SU-DHL-6 (cell line): ENCODE results near the gene HTR2B.

Experiments
- H2AFZ ChIP-seq: fragments of 200-600 bp; sonication (generic); 2 replicates; pipeline ENCODE4 v1.6.1; 2014; ENCODE audit warnings: low read depth, mild to moderate bottlenecking, moderate library complexity, mixed read lengths, antibody characterized with exemption, low read length; ENCODE audit not compliant: severe bottlenecking
- H3F3A ChIP-seq: fragments of 200-600 bp; shearing (Covaris generic); 2 replicates; pipeline ENCODE4 v1.6.0; 2016; ENCODE audit warnings: antibody characterized with exemption, mild to moderate bottlenecking; ENCODE audit not compliant: insufficient read depth
- H3K27ac ChIP-seq: fragments of 200-600 bp; sonication (generic); 2 replicates; pipeline ENCODE4 v1.5.1; 2016; ENCODE audit warnings: low read depth, mild to moderate bottlenecking, low read length, moderate library complexity, mixed read lengths
- H3K27me3 ChIP-seq: fragments of 200-600 bp; sonication (generic), shearing (Covaris generic); 2 replicates; pipeline ENCODE4 v1.6.0; 2014; ENCODE audit warnings: mild to moderate bottlenecking, low read length
- H3K36me3 ChIP-seq: fragments of 200-600 bp; sonication (generic); 2 replicates; pipeline ENCODE4 v1.6.1; 2014; ENCODE audit warnings: mild to moderate bottlenecking, low read length, mixed read lengths
- H3K4me2 ChIP-seq: fragments of 300-600, 200-600 bp; shearing (Covaris generic), sonication (generic); 2 replicates; pipeline ENCODE4 v1.6.0; 2014; ENCODE audit warnings: low read length, low read depth, mild to moderate bottlenecking; ENCODE audit not compliant: poor library complexity, severe bottlenecking
- H3K4me3 ChIP-seq: fragments of 200-600 bp; sonication (generic); 2 replicates; pipeline ENCODE4 v1.5.1; 2014; ENCODE audit warnings: antibody characterized with exemption, low read length, mild to moderate bottlenecking, mixed read lengths; ENCODE audit not compliant: insufficient read depth, poor library complexity, severe bottlenecking
- H3K79me2 ChIP-seq: fragments of 200-600 bp; sonication (generic); 2 replicates; pipeline ENCODE4 v1.6.1; 2014; ENCODE audit warnings: mild to moderate bottlenecking, low read length, moderate library complexity; ENCODE audit not compliant: insufficient read depth
- H3K9ac ChIP-seq: fragments of 200-600 bp; sonication (generic); 2 replicates; pipeline ENCODE4 v1.7.0; 2014; ENCODE audit warnings: mild to moderate bottlenecking, low read length
- H3K9me2 ChIP-seq: fragments of 200-600 bp; sonication (generic); replicated peaks from 2 replicates; pipeline ENCODE4 v1.6.1; 2014; ENCODE audit warnings: low read length; ENCODE audit not compliant: insufficient read depth
- H3K9me3 ChIP-seq: fragments of 200-600 bp; sonication (generic); 2 replicates; pipeline ENCODE4 v1.6.1; 2014; ENCODE audit warnings: low read length, mixed read lengths; ENCODE audit not compliant: insufficient read depth
- H4K20me1 ChIP-seq: fragments of 200-600 bp; sonication (generic); 2 replicates; pipeline ENCODE4 v1.6.1; 2014; ENCODE audit warnings: low read depth, mild to moderate bottlenecking, antibody characterized with exemption, low read length, moderate library complexity, mixed read lengths
- EZH2phosphoT487 ChIP-seq: fragments of 200-600 bp; sonication (generic), shearing (Covaris generic); conservative IDR thresholded peaks from 2 replicates; pipeline ENCODE4 v1.6.1; 2018; ENCODE audit warnings: mild to moderate bottlenecking, antibody characterized with exemption, low read length, moderate library complexity, mixed read lengths
- TF ChIP-seq, protein P1 (sequence below): fragments of 200-600 bp; sonication (generic); IDR thresholded peaks from one replicate; pipeline ENCODE4 v1.5.1; 2017; ENCODE audit warnings: antibody characterized with exemption, mild to moderate bottlenecking, low read length, moderate library complexity; ENCODE audit not compliant: insufficient read depth, poor library complexity, severe bottlenecking

The HTR2B gene

DNA sequence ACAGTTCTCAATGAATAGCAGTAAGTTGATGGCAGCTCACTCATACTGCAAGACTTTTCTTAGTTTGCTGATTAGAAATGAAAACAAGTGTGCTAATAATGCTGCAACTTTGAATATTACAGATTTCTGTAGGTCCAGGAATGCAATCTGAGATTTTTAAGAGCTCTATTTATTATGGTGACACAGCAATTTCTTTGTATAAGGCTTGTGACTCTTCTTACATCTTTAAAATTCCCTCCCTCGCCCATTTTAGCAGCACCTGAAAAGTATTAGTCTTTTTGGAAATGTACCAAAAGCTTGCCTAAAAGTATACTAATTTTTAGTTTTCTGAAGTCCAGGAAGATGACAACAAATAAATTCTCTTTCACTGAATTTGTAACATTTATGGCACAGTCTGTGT, 4.4 kb upstream of the HTR2B start:
- Histone ChIP-seq H3K9ac (no peak overlapping the region), H3K4me3 (no peak overlapping the region), H3K27me3 (no peaks in the 10 kb centered on the region), H3K36me3 (no peaks in the 10 kb centered on the region), H3K4me2 (no peak overlapping the region), H3F3A (peaks cover 4% of the 10 kb centered on the region; the same call in 1 of the 2 replicates), H3K79me2 (0 out of 2 replicates have a peak, but pooled peaks cover 3% of the 10 kb centered on the region), H3K27ac (no peak overlapping the region), H3K9me3 (no peaks in the 10 kb centered on the region), H4K20me1 (no peaks in the 10 kb centered on the region), H3K9me2 (no peaks in the 10 kb centered on the region), H2AFZ (no peak overlapping the region)
- TF ChIP-seq, protein P1, sequence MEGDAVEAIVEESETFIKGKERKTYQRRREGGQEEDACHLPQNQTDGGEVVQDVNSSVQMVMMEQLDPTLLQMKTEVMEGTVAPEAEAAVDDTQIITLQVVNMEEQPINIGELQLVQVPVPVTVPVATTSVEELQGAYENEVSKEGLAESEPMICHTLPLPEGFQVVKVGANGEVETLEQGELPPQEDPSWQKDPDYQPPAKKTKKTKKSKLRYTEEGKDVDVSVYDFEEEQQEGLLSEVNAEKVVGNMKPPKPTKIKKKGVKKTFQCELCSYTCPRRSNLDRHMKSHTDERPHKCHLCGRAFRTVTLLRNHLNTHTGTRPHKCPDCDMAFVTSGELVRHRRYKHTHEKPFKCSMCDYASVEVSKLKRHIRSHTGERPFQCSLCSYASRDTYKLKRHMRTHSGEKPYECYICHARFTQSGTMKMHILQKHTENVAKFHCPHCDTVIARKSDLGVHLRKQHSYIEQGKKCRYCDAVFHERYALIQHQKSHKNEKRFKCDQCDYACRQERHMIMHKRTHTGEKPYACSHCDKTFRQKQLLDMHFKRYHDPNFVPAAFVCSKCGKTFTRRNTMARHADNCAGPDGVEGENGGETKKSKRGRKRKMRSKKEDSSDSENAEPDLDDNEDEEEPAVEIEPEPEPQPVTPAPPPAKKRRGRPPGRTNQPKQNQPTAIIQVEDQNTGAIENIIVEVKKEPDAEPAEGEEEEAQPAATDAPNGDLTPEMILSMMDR, result no peak
- no peak for TF ChIP-seq EZH2phosphoT487

DNA sequence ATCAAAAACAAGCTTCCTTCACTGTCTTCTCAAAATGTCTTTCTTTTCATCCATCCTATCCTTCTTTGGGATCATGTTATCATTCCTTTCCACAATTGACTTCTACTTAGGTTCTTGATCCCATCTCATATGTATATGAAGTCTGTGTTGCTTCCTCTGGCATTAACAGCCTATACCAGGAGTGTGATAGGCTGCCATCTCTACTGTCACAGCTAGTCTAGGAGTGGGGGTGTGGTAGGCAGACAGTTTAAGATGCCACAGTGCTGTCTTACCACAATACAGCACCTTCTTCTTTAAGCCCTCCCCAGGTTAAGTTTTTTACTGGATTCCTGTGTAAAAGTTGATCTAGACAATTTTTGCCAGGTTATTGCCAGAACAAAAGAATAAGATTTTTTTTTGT, 3.7 kb upstream of the HTR2B start:
- Histone ChIP-seq H3F3A (peaks cover 3% of the 10 kb centered on the region; the same call in 1 of the 2 replicates), H2AFZ (no peak overlapping the region), H3K9ac (no peak overlapping the region), H3K27ac (no peak overlapping the region), H3K4me2 (no peak overlapping the region), H3K27me3 (no peaks in the 10 kb centered on the region), H3K9me3 (no peaks in the 10 kb centered on the region), H3K4me3 (no peak overlapping the region), H3K36me3 (no peaks in the 10 kb centered on the region), H3K79me2 (no peaks in the 10 kb centered on the region), H4K20me1 (no peaks in the 10 kb centered on the region), H3K9me2 (no peaks in the 10 kb centered on the region)
- TF ChIP-seq EZH2phosphoT487, result no peak
- TF ChIP-seq, protein P1, result no peak

DNA sequence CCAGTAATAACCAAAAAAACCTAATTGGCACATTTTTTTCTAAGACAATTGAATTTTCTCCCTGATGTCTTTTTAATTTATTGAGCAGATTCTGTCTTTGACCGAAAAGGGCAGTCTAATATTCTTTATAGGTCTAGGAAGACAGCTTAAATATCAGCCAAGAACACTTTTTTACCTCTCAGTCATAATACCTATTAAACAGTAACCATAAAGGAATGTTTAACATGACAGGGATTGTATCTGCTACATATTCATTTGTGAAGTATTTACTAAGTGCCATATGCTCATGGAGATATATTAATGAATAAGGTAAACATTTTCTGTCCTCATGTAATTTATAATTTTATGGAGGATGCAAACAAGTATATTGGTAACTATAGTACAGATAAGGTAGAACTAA, 3.1 kb upstream of the HTR2B start:
- Histone ChIP-seq H3K9me3 (no peaks in the 10 kb centered on the region), H3K27me3 (no peaks in the 10 kb centered on the region), H3F3A (peaks cover 3% of the 10 kb centered on the region; the same call in 1 of the 2 replicates), H3K36me3 (no peaks in the 10 kb centered on the region), H3K4me3 (no peak overlapping the region), H3K4me2 (no peak overlapping the region), H3K9me2 (no peaks in the 10 kb centered on the region), H3K27ac (no peak overlapping the region), H4K20me1 (no peaks in the 10 kb centered on the region), H3K9ac (no peak overlapping the region), H2AFZ (no peak overlapping the region), H3K79me2 (no peaks in the 10 kb centered on the region)
- TF ChIP-seq EZH2phosphoT487, result no peak
- TF ChIP-seq, protein P1, result no peak
